ENCODE measurements around the gene PMPCA.

DNA sequence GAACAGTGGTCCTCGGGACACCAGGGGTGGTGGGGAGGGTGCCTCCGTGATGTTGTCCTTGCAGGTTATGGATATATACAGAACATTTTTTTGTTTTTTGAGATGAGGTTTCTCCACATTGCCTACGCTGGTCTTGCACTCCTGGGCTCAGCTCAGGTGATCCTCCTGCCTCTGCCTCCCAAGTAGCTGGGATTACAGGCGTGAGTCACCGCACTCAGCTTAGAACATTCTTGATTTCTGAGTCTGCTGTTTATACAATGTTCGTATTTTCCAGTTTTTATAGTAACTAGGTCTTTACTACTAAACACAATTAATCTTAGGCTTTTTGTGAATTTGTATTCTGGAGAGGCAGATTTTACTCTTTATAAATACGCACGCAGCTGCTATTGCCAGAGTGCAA, 6.0 kb downstream of the PMPCA start:
- TF ChIP-seq, protein P1, sequence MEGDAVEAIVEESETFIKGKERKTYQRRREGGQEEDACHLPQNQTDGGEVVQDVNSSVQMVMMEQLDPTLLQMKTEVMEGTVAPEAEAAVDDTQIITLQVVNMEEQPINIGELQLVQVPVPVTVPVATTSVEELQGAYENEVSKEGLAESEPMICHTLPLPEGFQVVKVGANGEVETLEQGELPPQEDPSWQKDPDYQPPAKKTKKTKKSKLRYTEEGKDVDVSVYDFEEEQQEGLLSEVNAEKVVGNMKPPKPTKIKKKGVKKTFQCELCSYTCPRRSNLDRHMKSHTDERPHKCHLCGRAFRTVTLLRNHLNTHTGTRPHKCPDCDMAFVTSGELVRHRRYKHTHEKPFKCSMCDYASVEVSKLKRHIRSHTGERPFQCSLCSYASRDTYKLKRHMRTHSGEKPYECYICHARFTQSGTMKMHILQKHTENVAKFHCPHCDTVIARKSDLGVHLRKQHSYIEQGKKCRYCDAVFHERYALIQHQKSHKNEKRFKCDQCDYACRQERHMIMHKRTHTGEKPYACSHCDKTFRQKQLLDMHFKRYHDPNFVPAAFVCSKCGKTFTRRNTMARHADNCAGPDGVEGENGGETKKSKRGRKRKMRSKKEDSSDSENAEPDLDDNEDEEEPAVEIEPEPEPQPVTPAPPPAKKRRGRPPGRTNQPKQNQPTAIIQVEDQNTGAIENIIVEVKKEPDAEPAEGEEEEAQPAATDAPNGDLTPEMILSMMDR (IDR thresholded peaks at IDR 0.05 in 2 of 3, conservative IDR thresholded peaks at IDR 0.05 in 1 of 3; ENCODE audit: borderline replicate concordance in 1 of 3, insufficient read depth in 1 of 3, low read depth in 2 of 3, low read length in 2 of 3) = no peak
- no peak for TF ChIP-seq EZH2 (IDR thresholded peaks at IDR 0.05)
- TF ChIP-seq, protein P2, sequence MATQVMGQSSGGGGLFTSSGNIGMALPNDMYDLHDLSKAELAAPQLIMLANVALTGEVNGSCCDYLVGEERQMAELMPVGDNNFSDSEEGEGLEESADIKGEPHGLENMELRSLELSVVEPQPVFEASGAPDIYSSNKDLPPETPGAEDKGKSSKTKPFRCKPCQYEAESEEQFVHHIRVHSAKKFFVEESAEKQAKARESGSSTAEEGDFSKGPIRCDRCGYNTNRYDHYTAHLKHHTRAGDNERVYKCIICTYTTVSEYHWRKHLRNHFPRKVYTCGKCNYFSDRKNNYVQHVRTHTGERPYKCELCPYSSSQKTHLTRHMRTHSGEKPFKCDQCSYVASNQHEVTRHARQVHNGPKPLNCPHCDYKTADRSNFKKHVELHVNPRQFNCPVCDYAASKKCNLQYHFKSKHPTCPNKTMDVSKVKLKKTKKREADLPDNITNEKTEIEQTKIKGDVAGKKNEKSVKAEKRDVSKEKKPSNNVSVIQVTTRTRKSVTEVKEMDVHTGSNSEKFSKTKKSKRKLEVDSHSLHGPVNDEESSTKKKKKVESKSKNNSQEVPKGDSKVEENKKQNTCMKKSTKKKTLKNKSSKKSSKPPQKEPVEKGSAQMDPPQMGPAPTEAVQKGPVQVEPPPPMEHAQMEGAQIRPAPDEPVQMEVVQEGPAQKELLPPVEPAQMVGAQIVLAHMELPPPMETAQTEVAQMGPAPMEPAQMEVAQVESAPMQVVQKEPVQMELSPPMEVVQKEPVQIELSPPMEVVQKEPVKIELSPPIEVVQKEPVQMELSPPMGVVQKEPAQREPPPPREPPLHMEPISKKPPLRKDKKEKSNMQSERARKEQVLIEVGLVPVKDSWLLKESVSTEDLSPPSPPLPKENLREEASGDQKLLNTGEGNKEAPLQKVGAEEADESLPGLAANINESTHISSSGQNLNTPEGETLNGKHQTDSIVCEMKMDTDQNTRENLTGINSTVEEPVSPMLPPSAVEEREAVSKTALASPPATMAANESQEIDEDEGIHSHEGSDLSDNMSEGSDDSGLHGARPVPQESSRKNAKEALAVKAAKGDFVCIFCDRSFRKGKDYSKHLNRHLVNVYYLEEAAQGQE (IDR thresholded peaks at IDR 0.05; ENCODE audit: low read depth) = no peak
- no peak for TF ChIP-seq POLR2A (IDR thresholded peaks at IDR 0.05; ENCODE audit: borderline replicate concordance, extremely low read depth, insufficient read depth, insufficient read length)
